Stimulated activated CD8-positive, alpha-beta memory T cell treated with anti-CD3 and anti-CD28 coated beads, Interleukin-15, amount 100 ng/mL, for 24 hours (primary cell): Measurements from ENCODE around the gene DAD1.
"Not testable (repeated sequence)": the region's sequence is repeated elsewhere in the genome, so short reads cannot be mapped to it uniquely, and the experiment has no call there.

Experiments
- DNase-seq: peaks from one replicate; pipeline ENCODE4 v3.0.0-alpha.2; 2020; ENCODE audit warnings: low read depth

Gene DAD1

GRCh38 chr14:22589096-22589839 is at the start of gene DAD1:
Gene DAD1 (minus strand): TSS chr14:22589224. CDS start chr14:22589157, 67 bp downstream.
- peak; percentile 99 for DNase-seq

GRCh38 chr14:22635980-22636379 is 47.0 kb upstream of the DAD1 start:
- DNase-seq = not testable (repeated sequence)

- DNase-seq = no peak
Observed at GRCh38 chr14:22634233-22634900, 45.3 kb upstream of the DAD1 start.

- DNase-seq = no peak
Observed at GRCh38 chr14:22630486-22630885, 41.5 kb upstream of the DAD1 start.

GRCh38 chr14:22630066-22630465 is 41.0 kb upstream of the DAD1 start:
- DNase-seq = no peak

- no peak for DNase-seq
Observed at GRCh38 chr14:22629361-22629760, 40.3 kb upstream of the DAD1 start.

- no peak for DNase-seq
Observed at GRCh38 chr14:22627506-22628263, 38.7 kb upstream of the DAD1 start.

- no peak for DNase-seq
Observed at GRCh38 chr14:22626590-22626989, 37.6 kb upstream of the DAD1 start.

- no peak for DNase-seq
Observed at GRCh38 chr14:22623047-22623446, 34.0 kb upstream of the DAD1 start.

- DNase-seq = no peak
Observed at GRCh38 chr14:22622255-22622654, 33.2 kb upstream of the DAD1 start.

- not testable (repeated sequence) for DNase-seq
Observed at GRCh38 chr14:22615765-22616164, 26.7 kb upstream of the DAD1 start.

GRCh38 chr14:22614240-22614799 is 25.3 kb upstream of the DAD1 start:
- DNase-seq = no peak

- DNase-seq = no peak
Observed at GRCh38 chr14:22613736-22614239, 24.8 kb upstream of the DAD1 start.

GRCh38 chr14:22613106-22613695 is 24.2 kb upstream of the DAD1 start:
- no peak for DNase-seq

- DNase-seq = no peak
Observed at GRCh38 chr14:22610931-22611330, 21.9 kb upstream of the DAD1 start.

- DNase-seq = no peak
Observed at GRCh38 chr14:22607291-22607690, 18.3 kb upstream of the DAD1 start.

- DNase-seq = no peak
Observed at GRCh38 chr14:22606380-22606779, 17.4 kb upstream of the DAD1 start.

- DNase-seq = no peak
Observed at GRCh38 chr14:22602862-22603261, 13.8 kb upstream of the DAD1 start.

GRCh38 chr14:22601996-22602395 is 13.0 kb upstream of the DAD1 start:
- no peak for DNase-seq

- DNase-seq = no peak
Observed at GRCh38 chr14:22601456-22601855, 12.4 kb upstream of the DAD1 start.

- no peak for DNase-seq
Observed at GRCh38 chr14:22600027-22600426, 11.0 kb upstream of the DAD1 start.

GRCh38 chr14:22599349-22599748 is 10.3 kb upstream of the DAD1 start:
- no peak for DNase-seq
